Astrocyte of the spinal cord (primary cell): ENCODE measurements around the gene FLAD1.
A peak's percentile ranks its signal among the peaks of the same experiment; 100 is the strongest.

Experiments
- DNase-seq: peaks from one replicate; pipeline ENCODE4 v3.0.0; 2011; ENCODE audit warnings: low read depth, low spot score
- H3K4me3 ChIP-seq: 2 replicates; pipeline ENCODE4 v1.5.1; 2011; ENCODE audit warnings: low read depth, mild to moderate bottlenecking, low read length, moderate library complexity
- CTCF ChIP-seq: IDR thresholded peaks from 2 replicates; pipeline ENCODE4 v1.5.1; 2012; ENCODE audit warnings: low read depth, mild to moderate bottlenecking, low read length, inconsistent platforms
- in situ Hi-C: cut with HindIII; loops from 2 replicates; pipeline ENCODE4 v1.10.0; 2017; ENCODE audit warnings: low sequenced_read_pairs

The FLAD1 gene

GRCh38 chr1:154969246-154969645 is 13.9 kb upstream of the FLAD1 start:
- DNase-seq, result no peak
- in situ Hi-C loops, result no loop called here
- H3K4me3 ChIP-seq, result peak overlapping the region; percentile 73
- TF ChIP-seq CTCF, result no peak

- in situ Hi-C loops, result no loop called here
- no peak for DNase-seq
- TF ChIP-seq CTCF, result no peak
- peak overlapping the region; percentile 73 for H3K4me3 ChIP-seq
Observed at GRCh38 chr1:154969860-154970452, 13.2 kb upstream of the FLAD1 start.

- TF ChIP-seq CTCF, result no peak
- in situ Hi-C loops, result no loop called here
- DNase-seq, result peak; percentile 96
- H3K4me3 ChIP-seq, result peak within 1 kb of the TSS; percentile 73
Observed at GRCh38 chr1:154970631-154971340, 12.4 kb upstream of the FLAD1 start, which contains the start of gene SHC1. SHC1 (minus strand) TSS chr1:154970747; CDS start chr1:154970526, 221 bp downstream.

GRCh38 chr1:154971341-154971998 is 11.7 kb upstream of the FLAD1 start:
- DNase-seq, result no peak
- peak overlapping the region; percentile 17 for H3K4me3 ChIP-seq
- in situ Hi-C loops, result no loop called here
- TF ChIP-seq CTCF, result no peak

- no peak for DNase-seq
- TF ChIP-seq CTCF, result no peak
- in situ Hi-C loops, result no loop called here
- peak overlapping the region; percentile 71 for H3K4me3 ChIP-seq
Observed at GRCh38 chr1:154972213-154972516, 11.0 kb upstream of the FLAD1 start.

GRCh38 chr1:154972517-154973343 is 10.4 kb upstream of the FLAD1 start:
- TF ChIP-seq CTCF, result no peak
- H3K4me3 ChIP-seq, result peak overlapping the region; percentile 71
- DNase-seq, result peak; percentile 97
- in situ Hi-C loops, result no loop called here
